ENCODE results near the gene TNS1. TPM values are rescaled to one million over a fixed set of nuclear protein-coding genes. Genes with fewer than 3 reads are reported as not detected.
A peak's percentile ranks its signal among the peaks of the same experiment; 100 is the strongest.

TNS1 gene
- total and polyA plus RNA-seq, 2 experiments from 2014 or later: 81.6 to 99.3 TPM

GRCh38 chr2:217846321-217846743 lies 156.5 kb downstream of the TNS1 start:
- Histone ChIP-seq H3F3A (ENCODE audit: insufficient read depth) (peaks cover 39% of the 10 kb centered on the region), H4K20me1 (ENCODE audit: insufficient read depth) (no peaks in the 10 kb centered on the region; the same call in 1 of the 2 replicates), H3K27ac (0 out of 2 replicates have a peak overlapping the region, but pooled peaks have one; percentile 20), H3K4me3 (no peak overlapping the region), H3K9ac (no peak overlapping the region), H3K9me2 (ENCODE audit: insufficient read depth) (no peaks in the 10 kb centered on the region), H3K4me2 (ENCODE audit: unreplicated experiment) (no peak overlapping the region), H3K4me1 (ENCODE audit: insufficient read depth) (peaks cover 50% of the 10 kb centered on the region), H3K79me2 (ENCODE audit: insufficient read depth) (peaks cover 89% of the 10 kb centered on the region), H2AFZ (no peak overlapping the region), H3K9me3 (ENCODE audit: low read depth) (no peaks in the 10 kb centered on the region), H3K27me3 (replicated peaks; ENCODE audit: insufficient read depth) (no peaks in the 10 kb centered on the region), H3K36me3 (ENCODE audit: low read depth) (peaks cover 33% of the 10 kb centered on the region)
- TF ChIP-seq EZH2 (IDR thresholded peaks at IDR 0.05; ENCODE audit: insufficient read depth, poor library complexity, severe bottlenecking): no peak
- no peak for TF ChIP-seq EZH2phosphoT487 (IDR thresholded peaks at IDR 0.05; ENCODE audit: insufficient read depth, low read depth)
- in situ Hi-C loops (cut with MboI): no loop called here
- DNase-seq: peak; percentile 46
- WGBS, 2 experiments (ENCODE audit: low coverage in 1 of 2, low lambda C conversion rate in 2 of 2, missing lambda C conversion rate in 2 of 2): 22 to 46% methylated on average over 3 of the region's 3 CpGs

DNA sequence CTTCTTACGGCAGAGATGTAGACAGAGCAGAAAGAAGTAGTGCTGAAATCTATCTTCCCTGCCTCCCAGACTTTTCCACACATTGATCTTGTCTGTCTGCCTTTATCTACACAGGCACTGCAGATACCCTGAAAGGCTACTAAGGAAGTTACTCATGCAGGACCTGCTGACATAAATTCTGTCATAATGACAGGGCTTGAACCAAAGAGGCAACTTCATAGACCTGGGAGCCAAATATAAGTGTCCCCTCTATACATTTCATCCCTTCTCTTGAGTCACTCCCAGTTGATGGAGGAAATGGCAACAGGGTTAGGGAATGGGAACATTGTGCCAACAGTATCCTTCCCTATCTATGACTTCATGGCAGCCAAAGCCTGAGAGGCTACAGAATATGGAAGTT lies 157.5 kb downstream of the TNS1 start:
- H3F3A ChIP-seq (ENCODE audit: insufficient read depth): peaks cover 32% of the 10 kb centered on the region
- H3K27ac ChIP-seq: no peak overlapping the region
- no peak for DNase-seq
- no peaks in the 10 kb centered on the region; the same call in 1 of the 2 replicates for H4K20me1 ChIP-seq (ENCODE audit: insufficient read depth)
- peaks cover 33% of the 10 kb centered on the region for H3K36me3 ChIP-seq (ENCODE audit: low read depth)
- TF ChIP-seq EZH2 (IDR thresholded peaks at IDR 0.05; ENCODE audit: insufficient read depth, poor library complexity, severe bottlenecking): no peak
- no peak for TF ChIP-seq EZH2phosphoT487 (IDR thresholded peaks at IDR 0.05; ENCODE audit: insufficient read depth, low read depth)
- no peaks in the 10 kb centered on the region for H3K9me2 ChIP-seq (ENCODE audit: insufficient read depth)
- no peak overlapping the region for H3K9ac ChIP-seq
- WGBS, 2 experiments (ENCODE audit: low coverage in 1 of 2, low lambda C conversion rate in 2 of 2, missing lambda C conversion rate in 2 of 2): 96 to 100% methylated on average over 1 of the region's 1 CpG
- no peak overlapping the region for H3K4me2 ChIP-seq (ENCODE audit: unreplicated experiment)
- no peaks in the 10 kb centered on the region for H3K9me3 ChIP-seq (ENCODE audit: low read depth)
- no peaks in the 10 kb centered on the region for H3K27me3 ChIP-seq (replicated peaks; ENCODE audit: insufficient read depth)
- in situ Hi-C loops (cut with MboI): no loop called here
- H3K4me1 ChIP-seq (ENCODE audit: insufficient read depth): peaks cover 41% of the 10 kb centered on the region
- no peak overlapping the region for H2AFZ ChIP-seq
- no peak overlapping the region for H3K4me3 ChIP-seq
- H3K79me2 ChIP-seq (ENCODE audit: insufficient read depth): peaks cover 91% of the 10 kb centered on the region

DNA sequence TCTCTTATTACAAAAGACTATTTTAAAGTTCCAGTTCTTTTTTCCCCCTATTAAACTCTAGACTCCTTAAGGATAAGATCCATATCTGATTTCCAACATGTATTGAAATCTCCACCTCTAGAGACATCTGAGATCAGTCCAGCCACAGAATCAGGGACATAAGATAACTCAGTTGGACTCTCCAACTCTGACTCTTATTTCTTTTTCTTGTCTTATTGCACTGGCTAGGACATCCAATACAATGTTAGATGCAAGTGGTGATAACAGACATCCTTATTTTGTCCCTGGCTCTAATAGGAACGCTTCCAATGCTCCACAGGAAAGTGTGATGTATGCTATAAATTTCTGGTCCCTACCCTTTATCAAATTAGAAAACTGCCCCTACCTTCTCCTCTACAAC lies 158.1 kb downstream of the TNS1 start:
- Histone ChIP-seq H3F3A (ENCODE audit: insufficient read depth) (peaks cover 32% of the 10 kb centered on the region), H3K36me3 (ENCODE audit: low read depth) (peaks cover 33% of the 10 kb centered on the region), H3K4me1 (ENCODE audit: insufficient read depth) (peaks cover 35% of the 10 kb centered on the region), H2AFZ (no peak overlapping the region), H3K9me3 (ENCODE audit: low read depth) (no peaks in the 10 kb centered on the region), H3K9ac (no peak overlapping the region), H4K20me1 (ENCODE audit: insufficient read depth) (no peaks in the 10 kb centered on the region; the same call in 1 of the 2 replicates), H3K27me3 (replicated peaks; ENCODE audit: insufficient read depth) (no peaks in the 10 kb centered on the region), H3K79me2 (ENCODE audit: insufficient read depth) (peaks cover 91% of the 10 kb centered on the region), H3K27ac (no peak overlapping the region), H3K4me3 (no peak overlapping the region), H3K4me2 (ENCODE audit: unreplicated experiment) (no peak overlapping the region), H3K9me2 (ENCODE audit: insufficient read depth) (no peaks in the 10 kb centered on the region)
- DNase-seq: no peak
- no peak for TF ChIP-seq EZH2 (IDR thresholded peaks at IDR 0.05; ENCODE audit: insufficient read depth, poor library complexity, severe bottlenecking)
- no peak for TF ChIP-seq EZH2phosphoT487 (IDR thresholded peaks at IDR 0.05; ENCODE audit: insufficient read depth, low read depth)
- WGBS, 2 experiments (ENCODE audit: low coverage in 1 of 2, low lambda C conversion rate in 2 of 2, missing lambda C conversion rate in 2 of 2): 97 to 100% methylated on average over 1 of the region's 1 CpG
- in situ Hi-C loops (cut with MboI): no loop called here

- H3K4me1 ChIP-seq (ENCODE audit: insufficient read depth): peaks cover 29% of the 10 kb centered on the region
- 38 to 57% methylated on average over 1 of the region's 1 CpG for WGBS, 2 experiments (ENCODE audit: low coverage in 1 of 2, low lambda C conversion rate in 2 of 2, missing lambda C conversion rate in 2 of 2)
- peaks cover 90% of the 10 kb centered on the region for H3K79me2 ChIP-seq (ENCODE audit: insufficient read depth)
- peaks cover 36% of the 10 kb centered on the region for H3F3A ChIP-seq (ENCODE audit: insufficient read depth)
- no peaks in the 10 kb centered on the region; the same call in 1 of the 2 replicates for H4K20me1 ChIP-seq (ENCODE audit: insufficient read depth)
- no peak overlapping the region for H3K4me2 ChIP-seq (ENCODE audit: unreplicated experiment)
- no peak overlapping the region for H3K27ac ChIP-seq
- no peak overlapping the region for H2AFZ ChIP-seq
- no peak overlapping the region for H3K9ac ChIP-seq
- H3K27me3 ChIP-seq (replicated peaks; ENCODE audit: insufficient read depth): no peaks in the 10 kb centered on the region
- TF ChIP-seq EZH2phosphoT487 (IDR thresholded peaks at IDR 0.05; ENCODE audit: insufficient read depth, low read depth) (no peak), EZH2 (IDR thresholded peaks at IDR 0.05; ENCODE audit: insufficient read depth, poor library complexity, severe bottlenecking) (no peak)
- H3K9me2 ChIP-seq (ENCODE audit: insufficient read depth): no peaks in the 10 kb centered on the region
- no peak overlapping the region for H3K4me3 ChIP-seq
- H3K36me3 ChIP-seq (ENCODE audit: low read depth): peaks cover 33% of the 10 kb centered on the region
- in situ Hi-C loops (cut with MboI): no loop called here
- DNase-seq: no peak
- no peaks in the 10 kb centered on the region for H3K9me3 ChIP-seq (ENCODE audit: low read depth)
Observed at GRCh38 chr2:217843324-217843723, 159.5 kb downstream of the TNS1 start.

Measured in GM23248 (cell line).